GM18526 (cell line): ENCODE results near the gene FOXE3.

Source experiments
- POLR2A ChIP-seq: IDR thresholded peaks from 3 replicates; pipeline ENCODE4 v1.6.1; 2011; ENCODE audit not compliant: insufficient read length; ENCODE audit errors: extremely low read depth

The FOXE3 gene

DNA sequence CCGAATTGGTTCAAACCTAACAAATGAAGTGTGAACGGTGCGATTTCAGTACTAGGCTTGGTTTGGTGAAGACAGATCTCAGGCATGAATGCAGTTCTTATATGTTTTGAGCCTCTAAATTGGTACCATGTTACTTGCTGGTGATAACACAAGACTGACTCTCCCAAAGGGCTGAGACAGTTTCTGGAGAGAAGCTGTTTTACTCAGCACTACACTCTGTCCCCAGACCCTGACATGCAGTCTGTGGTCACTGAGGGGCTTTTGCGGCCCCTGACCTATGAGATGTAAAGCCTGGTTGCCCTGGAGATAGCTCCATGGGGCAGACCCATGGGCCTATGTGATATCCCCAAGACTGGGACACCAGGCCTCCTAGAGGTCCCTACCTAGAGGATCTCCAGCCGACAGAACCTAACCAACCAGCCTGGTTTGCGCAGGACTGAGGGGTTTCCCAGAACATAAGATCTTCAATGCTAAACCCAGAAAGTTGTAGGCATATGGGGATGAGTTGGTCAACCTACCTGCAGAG, 19.4 kb upstream of the FOXE3 start:
- no peak for TF ChIP-seq POLR2A

DNA sequence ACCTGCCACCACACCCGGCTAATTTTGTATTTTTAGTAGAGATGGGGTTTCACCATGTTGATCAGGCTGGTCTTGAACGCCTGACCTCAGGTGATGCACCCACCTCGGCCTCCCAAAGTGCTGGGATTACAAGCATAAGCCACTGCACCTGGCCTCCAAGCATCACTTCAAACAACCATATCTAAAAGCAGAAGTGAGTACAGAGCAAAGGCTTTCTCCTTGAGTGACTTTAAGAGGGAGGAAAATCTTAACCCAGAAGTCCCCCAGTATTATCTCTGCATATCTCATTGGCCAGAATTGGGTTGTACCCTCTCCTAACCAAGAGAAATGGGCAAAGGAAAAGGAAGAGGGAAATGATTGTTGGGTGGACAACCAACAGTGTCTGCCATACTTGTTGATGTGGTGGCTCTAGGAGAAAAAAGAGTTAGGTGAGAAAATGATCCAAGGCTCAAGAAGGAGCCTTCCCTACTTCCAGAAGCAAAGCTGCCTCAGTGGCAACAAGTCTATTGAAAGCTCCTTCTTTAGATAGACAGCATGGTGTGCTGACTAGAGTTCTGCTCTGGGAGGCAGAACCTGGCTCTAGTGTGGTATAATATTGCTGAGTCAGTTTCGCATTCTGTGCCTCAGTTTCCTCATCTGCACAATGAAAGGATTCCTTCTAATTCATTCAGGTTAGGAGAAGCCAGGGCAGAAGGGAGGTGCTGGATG, 16.8 kb upstream of the FOXE3 start:
- TF ChIP-seq POLR2A = no peak

- TF ChIP-seq POLR2A = no peak
These were observed 16.3 kb upstream of the FOXE3 start for GRCh38 chr1:47399846-47400155.

DNA sequence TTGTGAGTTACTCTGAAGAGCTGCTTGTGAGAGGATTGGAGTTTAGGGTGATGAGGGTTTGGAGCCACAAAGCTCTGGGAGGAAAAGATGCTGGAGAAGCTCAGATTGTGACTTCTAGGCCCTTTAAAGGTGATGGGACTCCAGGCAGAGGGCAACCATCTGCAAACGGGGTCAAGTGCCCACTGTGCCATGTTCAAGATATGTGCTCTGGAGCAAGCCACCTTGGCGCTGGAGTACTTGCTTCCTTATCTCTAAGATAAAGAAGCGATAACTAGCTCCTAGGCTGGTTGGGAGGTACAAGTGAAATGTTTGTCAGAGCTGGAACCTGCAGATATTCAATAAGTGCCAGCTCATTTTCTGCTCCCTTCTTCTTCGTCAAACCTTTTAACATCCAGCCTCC, 14.3 kb upstream of the FOXE3 start:
- TF ChIP-seq POLR2A = no peak

DNA sequence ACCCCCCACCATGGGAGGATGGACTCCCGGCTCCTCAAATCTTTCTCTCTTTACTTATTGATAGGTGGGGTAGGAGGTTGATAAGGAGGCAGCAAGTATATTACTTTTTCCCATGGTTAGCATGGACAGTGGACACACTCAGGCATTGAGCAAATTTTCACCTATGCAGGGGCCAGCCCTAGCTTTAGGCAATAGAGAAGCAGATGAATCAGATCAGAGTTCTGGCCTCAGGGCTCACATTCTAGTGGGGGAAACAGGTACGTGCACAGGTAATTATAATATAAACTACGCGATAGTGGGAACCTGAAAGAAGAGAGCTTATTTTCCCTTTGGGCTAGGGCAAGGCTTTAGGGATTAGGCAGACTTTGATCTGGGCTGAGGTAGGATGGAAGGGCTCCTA, 13.5 kb upstream of the FOXE3 start:
- no peak for TF ChIP-seq POLR2A

GRCh38 chr1:47403321-47403910, 12.7 kb upstream of the FOXE3 start:
- TF ChIP-seq POLR2A = no peak

DNA sequence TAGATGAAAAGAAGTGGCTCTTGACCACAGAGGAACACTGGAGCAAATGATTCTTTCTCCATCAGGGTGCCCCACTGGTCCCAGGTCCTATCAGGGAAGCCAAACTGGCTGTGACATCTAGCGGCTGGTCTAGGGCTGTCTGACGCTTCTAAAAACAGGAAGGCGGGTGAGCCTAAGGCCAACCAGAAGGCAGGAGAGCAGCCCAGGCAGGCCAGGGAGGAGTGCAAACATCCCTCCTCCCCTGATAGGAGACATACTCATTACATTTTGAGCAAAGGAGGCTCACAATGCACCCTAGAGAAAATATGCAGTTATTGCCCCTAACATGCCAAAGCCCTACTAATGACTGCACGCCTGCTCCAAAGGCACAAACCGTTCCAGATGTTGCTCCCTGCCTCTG, 10.4 kb upstream of the FOXE3 start:
- no peak for TF ChIP-seq POLR2A

GRCh38 chr1:47406966-47407365, 9.1 kb upstream of the FOXE3 start:
- TF ChIP-seq POLR2A = no peak

DNA sequence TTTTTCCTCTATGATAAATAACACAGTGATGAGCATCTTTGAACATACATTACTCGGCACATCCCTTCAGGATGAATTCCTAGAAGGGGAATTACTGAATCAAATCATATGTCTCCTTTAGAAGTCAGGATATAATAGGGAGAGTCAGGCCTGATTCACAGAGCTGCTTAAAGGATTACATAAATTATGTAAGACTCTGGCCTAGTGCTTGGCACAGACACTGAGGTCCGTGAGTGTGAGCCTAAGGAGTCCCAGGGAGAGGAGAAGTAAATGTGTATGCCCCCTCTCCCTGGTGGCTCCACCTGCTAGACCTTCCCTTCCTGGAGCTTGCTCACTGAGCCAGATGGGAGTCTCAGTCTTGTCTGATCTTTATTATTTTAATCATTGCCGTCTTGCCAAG, 8.6 kb upstream of the FOXE3 start:
- no peak for TF ChIP-seq POLR2A

- TF ChIP-seq POLR2A = no peak
These were observed 6.6 kb upstream of the FOXE3 start for GRCh38 chr1:47409311-47410067.

GRCh38 chr1:47410068-47410455, 6.0 kb upstream of the FOXE3 start:
- TF ChIP-seq POLR2A = no peak

DNA sequence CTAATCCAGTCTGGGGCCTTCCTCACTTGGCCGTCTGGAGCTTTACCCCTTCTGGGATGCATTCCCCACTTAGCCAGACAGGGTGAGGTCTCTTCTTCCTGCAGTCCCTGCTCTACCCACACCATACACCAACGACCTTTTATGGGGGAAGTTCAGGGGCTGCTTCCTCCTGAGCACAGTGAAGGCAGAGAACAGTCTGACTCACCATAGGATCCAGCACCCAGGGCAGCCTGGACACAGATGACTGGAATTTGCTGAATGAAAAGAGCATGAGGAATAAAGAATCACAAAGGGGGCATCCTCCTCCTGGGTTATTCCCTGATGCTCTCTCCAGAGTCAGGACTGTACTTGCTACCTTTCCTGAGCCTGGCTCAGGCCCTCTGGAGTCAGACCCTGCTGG, 4.6 kb upstream of the FOXE3 start:
- TF ChIP-seq POLR2A = no peak

DNA sequence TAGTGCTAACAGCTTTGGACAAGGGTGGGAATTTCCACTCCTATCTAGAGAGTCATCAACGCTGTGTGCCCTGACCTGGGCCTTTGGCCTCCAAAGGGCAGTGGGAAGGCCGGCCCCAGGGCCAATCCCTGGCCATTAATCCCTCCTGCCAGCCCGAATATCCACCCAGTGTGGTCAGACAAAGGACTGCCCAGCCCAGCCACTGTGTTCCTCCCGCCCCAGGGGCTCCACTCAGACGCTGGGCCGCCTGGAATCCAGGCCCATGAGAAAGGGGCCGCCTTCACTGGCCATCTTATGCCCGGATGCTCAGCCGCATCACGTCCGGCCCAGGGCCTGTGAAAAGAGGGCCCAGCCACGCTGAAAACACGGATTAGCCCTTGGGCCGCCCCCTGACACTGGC, 3.6 kb upstream of the FOXE3 start:
- TF ChIP-seq POLR2A = no peak

DNA sequence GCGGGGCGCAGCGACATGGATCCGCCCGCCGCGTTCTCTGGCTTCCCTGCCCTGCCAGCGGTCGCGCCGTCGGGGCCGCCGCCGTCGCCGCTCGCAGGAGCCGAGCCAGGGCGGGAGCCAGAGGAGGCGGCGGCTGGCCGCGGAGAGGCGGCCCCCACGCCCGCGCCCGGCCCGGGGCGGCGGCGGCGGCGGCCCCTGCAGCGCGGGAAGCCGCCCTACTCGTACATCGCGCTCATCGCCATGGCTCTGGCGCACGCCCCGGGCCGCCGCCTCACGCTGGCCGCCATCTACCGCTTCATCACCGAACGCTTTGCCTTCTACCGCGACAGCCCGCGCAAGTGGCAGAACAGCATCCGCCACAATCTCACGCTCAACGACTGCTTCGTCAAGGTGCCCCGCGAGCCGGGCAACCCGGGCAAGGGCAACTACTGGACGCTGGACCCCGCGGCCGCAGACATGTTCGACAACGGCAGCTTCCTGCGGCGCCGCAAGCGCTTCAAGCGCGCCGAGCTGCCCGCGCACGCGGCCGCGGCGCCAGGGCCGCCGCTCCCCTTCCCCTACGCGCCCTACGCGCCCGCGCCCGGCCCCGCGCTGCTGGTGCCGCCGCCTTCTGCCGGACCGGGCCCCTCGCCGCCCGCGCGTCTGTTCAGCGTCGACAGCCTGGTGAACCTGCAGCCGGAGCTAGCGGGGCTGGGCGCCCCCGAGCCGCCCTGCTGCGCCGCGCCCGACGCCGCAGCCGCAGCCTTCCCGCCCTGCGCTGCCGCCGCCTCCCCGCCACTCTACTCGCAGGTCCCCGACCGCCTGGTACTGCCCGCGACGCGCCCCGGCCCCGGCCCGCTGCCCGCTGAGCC, 459 bp downstream of the FOXE3 start:
- TF ChIP-seq POLR2A = no peak
